ENCODE data around the gene MSH2.

The MSH2 gene

GRCh38 chr2:47508641-47509040 lies 105.7 kb downstream of the MSH2 start:
- DNase-seq (ENCODE audit: low read depth) = no peak

- no peak for DNase-seq (ENCODE audit: low read depth)
Observed at GRCh38 chr2:47509250-47509649, 106.3 kb downstream of the MSH2 start.

GRCh38 chr2:47509821-47510385 lies 106.9 kb downstream of the MSH2 start:
- no peak for DNase-seq (ENCODE audit: low read depth)

GRCh38 chr2:47510745-47511144 lies 107.8 kb downstream of the MSH2 start:
- no peak for DNase-seq (ENCODE audit: low read depth)

- no peak for DNase-seq (ENCODE audit: low read depth)
Observed at GRCh38 chr2:47512581-47513083, 109.7 kb downstream of the MSH2 start.

GRCh38 chr2:47513981-47514520 lies 111.1 kb downstream of the MSH2 start:
- DNase-seq (ENCODE audit: low read depth) = no peak

- DNase-seq (ENCODE audit: low read depth) = no peak
Observed at GRCh38 chr2:47516360-47517104, 113.6 kb downstream of the MSH2 start.

- DNase-seq (ENCODE audit: low read depth) = no peak
Observed at GRCh38 chr2:47518497-47519146, 115.7 kb downstream of the MSH2 start.

GRCh38 chr2:47519147-47519537 lies 116.2 kb downstream of the MSH2 start:
- DNase-seq (ENCODE audit: low read depth) = no peak

- no peak for DNase-seq (ENCODE audit: low read depth)
Observed at GRCh38 chr2:47519604-47520301, 116.8 kb downstream of the MSH2 start.

GRCh38 chr2:47520302-47520630 lies 117.3 kb downstream of the MSH2 start:
- no peak for DNase-seq (ENCODE audit: low read depth)

- DNase-seq (ENCODE audit: low read depth) = peak; percentile 26
Observed at GRCh38 chr2:47520825-47521665, 118.1 kb downstream of the MSH2 start.

- DNase-seq (ENCODE audit: low read depth) = no peak
Observed at GRCh38 chr2:47521666-47522285, 118.8 kb downstream of the MSH2 start.

- DNase-seq (ENCODE audit: low read depth) = no peak
Observed at GRCh38 chr2:47525167-47525566, 122.2 kb downstream of the MSH2 start.

GRCh38 chr2:47528455-47528854 lies 125.5 kb downstream of the MSH2 start:
- DNase-seq (ENCODE audit: low read depth) = no peak

GRCh38 chr2:47528874-47529273 lies 125.9 kb downstream of the MSH2 start:
- DNase-seq (ENCODE audit: low read depth) = no peak

- DNase-seq (ENCODE audit: low read depth) = no peak
Observed at GRCh38 chr2:47530105-47530760, 127.3 kb downstream of the MSH2 start.

GRCh38 chr2:47531378-47532042 lies 128.6 kb downstream of the MSH2 start:
- no peak for DNase-seq (ENCODE audit: low read depth)
